GM19395 (cell line): ENCODE results near the gene FOXE1.

Experiments
- ATAC-seq: cut with Tn5 transposase; IDR thresholded peaks from one replicate; pipeline ENCODE4 v1.9.1; 2021; ENCODE audit warnings: mild to moderate bottlenecking, moderate library complexity; ENCODE audit not compliant: unreplicated experiment

Gene FOXE1

GRCh38 chr9:97853056-97853843 lies at the start of gene FOXE1:
Gene FOXE1, plus strand, starts transcription at chr9:97853226. Its CDS starts 689 bp downstream, at chr9:97853915.
- no peak for ATAC-seq

GRCh38 chr9:97804059-97804365 lies 49.0 kb upstream of the FOXE1 start:
- ATAC-seq: no peak

- no peak for ATAC-seq
Observed at GRCh38 chr9:97806721-97807120, 46.3 kb upstream of the FOXE1 start.

GRCh38 chr9:97807681-97808080 lies 45.3 kb upstream of the FOXE1 start:
- no peak for ATAC-seq

GRCh38 chr9:97808415-97808814 lies 44.6 kb upstream of the FOXE1 start:
- no peak for ATAC-seq

GRCh38 chr9:97808972-97809371 lies 44.1 kb upstream of the FOXE1 start:
- ATAC-seq: no peak

- ATAC-seq: no peak
Observed at GRCh38 chr9:97809666-97810344, 43.2 kb upstream of the FOXE1 start.

- ATAC-seq: no peak
Observed at GRCh38 chr9:97811533-97812246, 41.3 kb upstream of the FOXE1 start.

GRCh38 chr9:97812247-97812543 lies 40.8 kb upstream of the FOXE1 start:
- no peak for ATAC-seq

GRCh38 chr9:97813072-97813471 lies 40.0 kb upstream of the FOXE1 start:
- ATAC-seq: no peak

GRCh38 chr9:97819735-97820134 lies 33.3 kb upstream of the FOXE1 start:
- ATAC-seq: no peak

- ATAC-seq: no peak
Observed at GRCh38 chr9:97820373-97820772, 32.7 kb upstream of the FOXE1 start.

- no peak for ATAC-seq
Observed at GRCh38 chr9:97830884-97831829, 21.9 kb upstream of the FOXE1 start.

- ATAC-seq: no peak
Observed at GRCh38 chr9:97831843-97832636, 21.0 kb upstream of the FOXE1 start.

- ATAC-seq: no peak
Observed at GRCh38 chr9:97840521-97840920, 12.5 kb upstream of the FOXE1 start.

GRCh38 chr9:97842960-97843359 lies 10.1 kb upstream of the FOXE1 start:
- ATAC-seq: no peak

- ATAC-seq: no peak
Observed at GRCh38 chr9:97845130-97845529, 7.9 kb upstream of the FOXE1 start.

GRCh38 chr9:97845763-97846162 lies 7.3 kb upstream of the FOXE1 start:
- no peak for ATAC-seq

- no peak for ATAC-seq
Observed at GRCh38 chr9:97846347-97846746, 6.7 kb upstream of the FOXE1 start.

- ATAC-seq: no peak
Observed at GRCh38 chr9:97847474-97848214, 5.4 kb upstream of the FOXE1 start.
